KMS-11 (cell line): ENCODE measurements around the gene NCKIPSD.

Experiments used
- H2AFZ ChIP-seq: fragments of 200-600 bp; sonication (generic); 2 replicates; pipeline ENCODE4 v1.6.1; 2016; ENCODE audit warnings: antibody characterized with exemption, mixed run types, low read depth
- H3K27ac ChIP-seq: fragments of 200-600 bp; sonication (generic); 2 replicates; pipeline ENCODE4 v1.6.1; 2016; ENCODE audit warnings: mild to moderate bottlenecking, mixed run types
- H3K27me3 ChIP-seq: fragments of 200-600 bp; sonication (generic); 2 replicates; pipeline ENCODE4 v1.6.1; 2017; ENCODE audit warnings: mild to moderate bottlenecking, low read depth, mixed run types, moderate library complexity; ENCODE audit not compliant: insufficient read depth
- H3K36me3 ChIP-seq: fragments of 200-600 bp; sonication (generic); 2 replicates; pipeline ENCODE4 v1.6.1; 2017; ENCODE audit warnings: mild to moderate bottlenecking, mixed run types; ENCODE audit not compliant: insufficient read depth
- H3K4me1 ChIP-seq: fragments of 200-600 bp; sonication (generic); 2 replicates; pipeline ENCODE4 v1.6.1; 2016; ENCODE audit warnings: mild to moderate bottlenecking, low read depth, mixed run types; ENCODE audit not compliant: poor library complexity, severe bottlenecking
- H3K4me2 ChIP-seq: fragments of 200-600 bp; sonication (generic); 2 replicates; pipeline ENCODE4 v1.7.0; 2016; ENCODE audit warnings: mild to moderate bottlenecking, mixed run types
- H3K4me3 ChIP-seq: fragments of 200-600 bp; sonication (generic); IDR thresholded peaks from 2 replicates; pipeline ENCODE4 v1.6.1; 2017; ENCODE audit warnings: low read depth, low read length, mixed read lengths; ENCODE audit not compliant: insufficient read depth
- H3K79me2 ChIP-seq: fragments of 200-600 bp; sonication (generic); 2 replicates; pipeline ENCODE4 v1.6.1; 2016; ENCODE audit warnings: low read depth, mixed run types; ENCODE audit not compliant: insufficient read depth
- H3K9ac ChIP-seq: fragments of 200-600 bp; sonication (generic); 2 replicates; pipeline ENCODE4 v1.6.1; 2016; ENCODE audit warnings: mild to moderate bottlenecking, mixed run types
- H4K20me1 ChIP-seq: fragments of 200-600 bp; sonication (generic); 2 replicates; pipeline ENCODE4 v1.6.1; 2016; ENCODE audit warnings: mild to moderate bottlenecking, mixed run types; ENCODE audit not compliant: insufficient read depth
- TF ChIP-seq, protein P1 (sequence below): fragments of 200-600 bp; sonication (generic); conservative IDR thresholded peaks from 2 replicates; pipeline ENCODE4 v1.6.1; 2017; ENCODE audit warnings: low read depth, mild to moderate bottlenecking, antibody characterized with exemption, low read length, moderate library complexity, mixed read lengths

NCKIPSD gene

DNA sequence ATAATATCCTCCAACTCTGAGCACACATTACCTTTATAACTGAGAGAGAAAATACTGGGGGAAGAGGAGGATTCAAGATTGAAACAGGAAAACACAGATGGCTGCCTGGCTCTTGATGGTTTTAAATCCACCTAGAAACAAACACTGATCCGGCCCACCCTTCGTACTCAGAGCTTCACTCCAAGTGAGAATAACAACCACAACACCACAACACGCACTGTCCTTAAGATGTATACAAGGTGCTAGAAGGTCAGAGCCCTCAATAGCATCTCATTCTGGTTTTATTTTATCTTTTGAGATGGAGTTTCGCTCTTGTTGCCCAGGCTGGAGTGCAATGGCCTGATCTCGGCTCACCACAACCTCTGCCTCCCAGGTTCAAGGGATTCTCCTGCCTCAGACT is 21.4 kb upstream of the NCKIPSD start:
- no peaks in the 10 kb centered on the region for H4K20me1 ChIP-seq
- no peak overlapping the region for H3K27ac ChIP-seq
- no peak overlapping the region for H3K4me2 ChIP-seq

DNA sequence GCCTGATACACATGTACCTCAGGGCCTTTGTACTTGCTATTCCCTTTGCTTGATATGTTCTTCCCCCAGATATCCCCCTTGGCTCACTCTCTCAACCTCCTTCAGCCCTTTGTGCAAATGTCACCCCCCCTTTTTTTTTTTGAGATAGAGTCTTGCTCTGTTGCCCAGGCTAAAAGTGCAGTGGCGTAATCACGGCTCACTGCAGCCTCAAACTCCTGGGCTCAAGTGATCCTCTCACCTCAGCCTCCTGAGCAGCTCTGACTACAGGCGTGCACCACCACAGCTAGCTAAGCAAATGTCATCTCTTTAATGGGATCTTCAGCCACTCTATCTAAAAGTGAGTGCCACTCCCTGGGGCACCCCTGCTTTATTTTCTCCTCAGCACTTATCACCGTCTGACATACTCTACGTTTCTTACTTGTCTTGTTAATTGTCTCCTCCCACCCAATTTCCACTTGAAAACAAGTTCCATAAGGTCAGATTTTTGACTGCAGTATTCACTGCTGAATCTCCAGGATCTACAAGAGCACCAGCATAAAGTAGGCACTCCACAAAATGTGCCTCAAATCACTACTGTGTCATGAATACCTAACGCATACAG is 16.7 kb upstream of the NCKIPSD start:
- no peak overlapping the region for H3K4me3 ChIP-seq
- H2AFZ ChIP-seq: no peak overlapping the region
- H3K79me2 ChIP-seq: peaks cover 32% of the 10 kb centered on the region; the same call in 1 of the 2 replicates
- H4K20me1 ChIP-seq: no peaks in the 10 kb centered on the region
- no peak overlapping the region for H3K9ac ChIP-seq
- TF ChIP-seq, protein P1, sequence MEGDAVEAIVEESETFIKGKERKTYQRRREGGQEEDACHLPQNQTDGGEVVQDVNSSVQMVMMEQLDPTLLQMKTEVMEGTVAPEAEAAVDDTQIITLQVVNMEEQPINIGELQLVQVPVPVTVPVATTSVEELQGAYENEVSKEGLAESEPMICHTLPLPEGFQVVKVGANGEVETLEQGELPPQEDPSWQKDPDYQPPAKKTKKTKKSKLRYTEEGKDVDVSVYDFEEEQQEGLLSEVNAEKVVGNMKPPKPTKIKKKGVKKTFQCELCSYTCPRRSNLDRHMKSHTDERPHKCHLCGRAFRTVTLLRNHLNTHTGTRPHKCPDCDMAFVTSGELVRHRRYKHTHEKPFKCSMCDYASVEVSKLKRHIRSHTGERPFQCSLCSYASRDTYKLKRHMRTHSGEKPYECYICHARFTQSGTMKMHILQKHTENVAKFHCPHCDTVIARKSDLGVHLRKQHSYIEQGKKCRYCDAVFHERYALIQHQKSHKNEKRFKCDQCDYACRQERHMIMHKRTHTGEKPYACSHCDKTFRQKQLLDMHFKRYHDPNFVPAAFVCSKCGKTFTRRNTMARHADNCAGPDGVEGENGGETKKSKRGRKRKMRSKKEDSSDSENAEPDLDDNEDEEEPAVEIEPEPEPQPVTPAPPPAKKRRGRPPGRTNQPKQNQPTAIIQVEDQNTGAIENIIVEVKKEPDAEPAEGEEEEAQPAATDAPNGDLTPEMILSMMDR: no peak
- no peak overlapping the region for H3K4me2 ChIP-seq
- no peaks in the 10 kb centered on the region for H3K4me1 ChIP-seq
- no peaks in the 10 kb centered on the region for H3K27me3 ChIP-seq
- no peaks in the 10 kb centered on the region for H3K36me3 ChIP-seq
- no peak overlapping the region for H3K27ac ChIP-seq

More for the DNA sequence above, 21.4 kb upstream of the NCKIPSD start:
- H3K4me3 ChIP-seq: no peak overlapping the region
- H3K9ac ChIP-seq: no peak overlapping the region
- H3K79me2 ChIP-seq: peaks cover 53% of the 10 kb centered on the region; the same call in 1 of the 2 replicates
- no peaks in the 10 kb centered on the region for H3K36me3 ChIP-seq
- H2AFZ ChIP-seq: no peak overlapping the region
- no peaks in the 10 kb centered on the region for H3K27me3 ChIP-seq
- TF ChIP-seq, protein P1: no peak
- H3K4me1 ChIP-seq: no peaks in the 10 kb centered on the region

- Histone ChIP-seq H3K27ac (no peak overlapping the region), H3K4me3 (no peak overlapping the region), H4K20me1 (no peaks in the 10 kb centered on the region), H3K4me1 (no peaks in the 10 kb centered on the region), H3K4me2 (no peak overlapping the region), H3K36me3 (no peaks in the 10 kb centered on the region), H3K27me3 (no peaks in the 10 kb centered on the region), H3K79me2 (peaks cover 29% of the 10 kb centered on the region; the same call in 1 of the 2 replicates), H2AFZ (no peak overlapping the region), H3K9ac (no peak overlapping the region)
- TF ChIP-seq, protein P1: no peak
Observed at GRCh38 chr3:48700731-48701405, 15.2 kb upstream of the NCKIPSD start.

GRCh38 chr3:48698891-48699290 is 13.2 kb upstream of the NCKIPSD start:
- no peaks in the 10 kb centered on the region for H4K20me1 ChIP-seq
- H3K27ac ChIP-seq: no peak overlapping the region
- H3K4me1 ChIP-seq: no peaks in the 10 kb centered on the region
- TF ChIP-seq, protein P1: no peak
- H3K9ac ChIP-seq: no peak overlapping the region
- H3K36me3 ChIP-seq: no peaks in the 10 kb centered on the region
- no peak overlapping the region for H3K4me3 ChIP-seq
- no peaks in the 10 kb centered on the region for H3K27me3 ChIP-seq
- H3K79me2 ChIP-seq: peaks cover 26% of the 10 kb centered on the region; the same call in 1 of the 2 replicates
- H2AFZ ChIP-seq: no peak overlapping the region
- H3K4me2 ChIP-seq: no peak overlapping the region
